Lower leg skin (tissue), 4 donors: ENCODE measurements around the gene WWOX. TPM values are rescaled to one million over a fixed set of nuclear protein-coding genes. Genes with fewer than 3 reads are reported as not detected.
"Not testable (repeated sequence)": the region's sequence is repeated elsewhere in the genome, so short reads cannot be mapped to it uniquely, and the experiment has no call there.

ENCODE experiments used
- DNase-seq, 2 donors: peaks; one replicate each; pipeline ENCODE4 v3.0.0-alpha.2; 2019; ENCODE audit warnings: low spot score in 2 of 2
- H3K4me3 ChIP-seq: fragments of 200-600 bp; sonication (generic); 2 replicates; pipeline ENCODE4 v1.5.1; 2017; ENCODE audit warnings: mild to moderate bottlenecking, low read depth; ENCODE audit not compliant: poor library complexity, severe bottlenecking
- POLR2A ChIP-seq, 2 donors: fragments of 450-650 bp; IDR thresholded peaks; one replicate each; pipeline ENCODE4 v1.6.1; 2016 to 2017; ENCODE audit warnings: antibody characterized with exemption in 2 of 2, mild to moderate bottlenecking in 1 of 2, moderate library complexity in 1 of 2
- WGBS, 2 donors: methylation state at CpG; one replicate each; pipeline ENCODE4 v1.1.5; 2018; 5-methylcytosine and 5-hydroxymethylcytosine counted together
- intact Hi-C: fragments of 100-400 bp; cut with DNase I; formaldehyde crosslinking; loops from one replicate; pipeline ENCODE4 v1.15.0; 2023; ENCODE audit warnings: low total_unique reads
- total RNA-seq, 4 donors: library from RNA; depleted of rRNA; stranded (reverse); fragments of >200 nt; gene quantifications; one replicate each; pipeline ENCODE4 v1.1.0, GENCODE V29; 2016
- TF ChIP-seq, protein P1 (sequence below), 3 donors: fragments of 450-650 bp; IDR thresholded peaks; one replicate each; pipeline ENCODE4 v1.5.1; 2016; ENCODE audit warnings: antibody characterized with exemption in 3 of 3, mild to moderate bottlenecking in 3 of 3, moderate library complexity in 2 of 3

WWOX gene
- total RNA-seq, 4 donors from 2014 or later = 21.0 to 82.7 (median 36.1) TPM

DNA sequence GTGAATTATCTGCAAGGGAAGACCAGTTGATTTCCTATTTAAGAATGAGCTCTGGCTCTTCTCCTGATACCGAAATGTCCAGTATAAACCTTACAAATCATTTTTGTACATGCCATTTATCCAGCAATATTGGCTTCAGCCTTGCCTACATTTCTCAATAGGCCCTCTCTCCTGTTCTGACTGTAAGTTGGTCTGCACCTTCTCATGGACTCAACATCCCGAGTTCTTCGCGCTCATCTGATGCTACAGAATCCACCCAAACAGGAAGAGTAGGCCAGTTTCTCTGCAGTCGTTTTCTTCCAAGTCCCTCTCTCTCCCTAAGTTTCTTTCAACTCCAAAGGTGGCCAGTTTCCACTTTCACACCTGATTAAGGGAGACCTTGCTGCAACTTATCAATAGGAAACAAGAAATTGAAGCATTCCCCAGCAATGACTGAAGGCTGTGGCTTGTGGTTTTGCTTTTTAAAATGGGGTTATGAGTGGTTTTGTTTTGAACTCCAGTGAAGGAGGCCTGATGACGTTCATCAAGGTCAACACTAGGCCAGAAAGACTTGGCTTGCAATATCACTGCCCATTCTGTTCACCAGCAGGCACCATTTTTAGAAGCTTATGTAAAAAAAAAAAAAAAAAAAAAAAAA is 1118.0 kb downstream of the WWOX start:
- intact Hi-C loops = no loop called here
- DNase-seq = peak in 1 of 2 donors; percentile 6
- 86 to 87% methylated on average over 6 of the region's 6 CpGs for WGBS, 2 donors
- TF ChIP-seq, protein P1, sequence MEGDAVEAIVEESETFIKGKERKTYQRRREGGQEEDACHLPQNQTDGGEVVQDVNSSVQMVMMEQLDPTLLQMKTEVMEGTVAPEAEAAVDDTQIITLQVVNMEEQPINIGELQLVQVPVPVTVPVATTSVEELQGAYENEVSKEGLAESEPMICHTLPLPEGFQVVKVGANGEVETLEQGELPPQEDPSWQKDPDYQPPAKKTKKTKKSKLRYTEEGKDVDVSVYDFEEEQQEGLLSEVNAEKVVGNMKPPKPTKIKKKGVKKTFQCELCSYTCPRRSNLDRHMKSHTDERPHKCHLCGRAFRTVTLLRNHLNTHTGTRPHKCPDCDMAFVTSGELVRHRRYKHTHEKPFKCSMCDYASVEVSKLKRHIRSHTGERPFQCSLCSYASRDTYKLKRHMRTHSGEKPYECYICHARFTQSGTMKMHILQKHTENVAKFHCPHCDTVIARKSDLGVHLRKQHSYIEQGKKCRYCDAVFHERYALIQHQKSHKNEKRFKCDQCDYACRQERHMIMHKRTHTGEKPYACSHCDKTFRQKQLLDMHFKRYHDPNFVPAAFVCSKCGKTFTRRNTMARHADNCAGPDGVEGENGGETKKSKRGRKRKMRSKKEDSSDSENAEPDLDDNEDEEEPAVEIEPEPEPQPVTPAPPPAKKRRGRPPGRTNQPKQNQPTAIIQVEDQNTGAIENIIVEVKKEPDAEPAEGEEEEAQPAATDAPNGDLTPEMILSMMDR (IDR thresholded peaks at IDR 0.05) = no peak
- no peak for TF ChIP-seq POLR2A (IDR thresholded peaks at IDR 0.05)
- H3K4me3 ChIP-seq = no peak overlapping the region

DNA sequence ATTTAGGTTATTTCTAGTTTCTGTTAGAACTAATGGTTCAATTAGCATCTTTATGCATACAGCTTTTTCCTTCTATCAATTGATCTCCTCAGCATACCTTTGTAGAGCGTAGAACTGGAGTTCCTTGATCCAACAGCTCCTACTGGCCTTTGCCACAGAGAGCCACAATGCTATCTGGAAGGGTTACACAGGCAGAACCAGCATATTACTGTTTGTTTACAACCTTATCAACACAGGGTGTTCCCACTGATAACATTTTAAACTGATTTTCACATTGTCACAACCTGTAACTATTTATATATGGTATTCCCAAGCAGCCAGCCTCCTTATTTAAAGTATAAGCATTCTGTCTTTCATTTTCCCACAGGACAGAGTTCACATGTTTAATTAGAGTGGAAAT is 1118.9 kb downstream of the WWOX start:
- DNase-seq = peak in 1 of 2 donors; percentile 2
- intact Hi-C loops = no loop called here
- 93 to 97% methylated on average over 1 of the region's 1 CpG for WGBS, 2 donors
- no peak overlapping the region for H3K4me3 ChIP-seq
- no peak for TF ChIP-seq POLR2A (IDR thresholded peaks at IDR 0.05)
- TF ChIP-seq, protein P1 (IDR thresholded peaks at IDR 0.05) = no peak

DNA sequence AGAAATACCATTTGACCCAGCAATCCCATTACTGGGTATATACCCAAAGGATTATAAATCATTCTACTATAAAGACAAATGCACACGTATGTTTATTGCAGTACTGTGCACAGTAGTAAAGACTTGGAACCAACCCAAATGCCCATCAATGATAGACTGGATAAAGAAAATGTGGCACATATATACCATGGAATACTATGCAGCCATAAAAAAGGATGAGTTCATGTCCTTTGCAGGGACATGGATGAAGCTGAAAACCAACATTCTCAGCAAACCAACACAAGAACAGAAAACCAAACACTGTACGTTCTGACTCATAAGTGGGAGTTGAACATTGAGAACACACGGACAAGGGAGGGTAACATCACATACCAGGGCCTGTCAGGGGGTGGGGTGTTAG is 1126.5 kb downstream of the WWOX start:
- 86 to 94% methylated on average over 3 of the region's 3 CpGs for WGBS, 2 donors
- intact Hi-C loops, H3K4me3 ChIP-seq, DNase-seq: not testable (repeated sequence)

DNA sequence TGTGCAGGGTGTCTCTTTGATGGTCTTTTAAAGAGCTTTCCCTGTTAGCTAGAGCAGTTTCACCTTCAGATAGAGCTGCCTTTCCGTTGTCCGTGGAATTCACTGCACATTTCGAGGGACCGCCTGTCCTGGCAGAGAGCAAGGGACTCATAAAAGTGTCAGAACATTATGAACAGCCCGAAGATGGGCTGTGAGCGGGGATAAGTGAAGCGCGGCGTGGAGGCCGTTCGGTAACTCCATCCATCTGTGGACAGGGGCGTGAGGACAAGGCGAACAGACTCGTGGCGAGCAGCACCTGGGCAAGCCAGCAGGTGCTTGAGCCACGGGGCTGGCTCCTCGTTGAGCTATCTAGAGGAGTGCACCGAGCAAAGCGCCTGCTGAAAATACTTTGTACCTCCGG is 1129.9 kb downstream of the WWOX start:
- no peak for TF ChIP-seq POLR2A (IDR thresholded peaks at IDR 0.05)
- TF ChIP-seq, protein P1 (IDR thresholded peaks at IDR 0.05) = no peak
- 72 to 77% methylated on average over 20 of the region's 20 CpGs for WGBS, 2 donors
- intact Hi-C loops = no loop called here
- no peak for DNase-seq
- H3K4me3 ChIP-seq = no peak overlapping the region

DNA sequence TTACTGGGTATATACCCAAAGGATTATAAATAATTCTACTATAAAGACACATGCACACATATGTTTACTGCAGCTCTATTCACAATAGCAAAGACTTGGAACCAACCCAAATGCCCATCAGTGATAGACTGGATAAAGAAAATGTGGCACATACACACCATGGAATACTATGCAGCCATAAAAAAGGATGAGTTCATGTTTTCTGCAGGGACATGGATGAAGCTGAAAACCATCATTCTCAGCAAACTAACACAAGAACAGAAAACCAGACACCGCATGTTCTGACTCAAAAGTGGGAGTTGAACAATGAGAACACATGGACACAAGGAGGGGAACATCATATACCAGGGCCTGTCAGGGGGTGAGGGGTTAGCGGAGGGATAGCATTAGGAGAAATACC is 1146.2 kb downstream of the WWOX start:
- DNase-seq, H3K4me3 ChIP-seq, intact Hi-C loops: not testable (repeated sequence)
- WGBS, 2 donors = 92 to 100% methylated on average over 2 of the region's 2 CpGs

DNA sequence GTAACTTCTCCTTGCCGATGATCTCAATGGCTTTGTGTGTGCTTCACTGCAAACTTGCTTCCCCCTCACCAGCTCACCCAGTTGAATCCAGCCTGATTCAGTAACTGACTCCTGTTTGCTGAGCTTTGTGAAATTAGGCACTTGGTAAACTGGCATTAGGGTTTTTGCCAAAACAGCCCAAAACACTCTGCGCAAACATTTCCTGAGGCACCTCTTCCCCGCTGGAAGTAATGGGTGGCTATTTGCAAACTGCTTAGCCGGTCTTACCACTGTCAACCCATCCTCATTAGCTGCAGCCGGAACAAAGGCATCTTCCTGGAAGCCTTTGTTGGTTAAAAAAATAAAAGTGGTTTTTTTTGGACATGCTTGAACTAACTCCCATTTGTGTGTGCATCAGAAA is 1147.9 kb downstream of the WWOX start:
- H3K4me3 ChIP-seq = no peak overlapping the region
- intact Hi-C loops = no loop called here
- 34 to 44% methylated on average over 5 of the region's 5 CpGs for WGBS, 2 donors
- no peak for TF ChIP-seq POLR2A (IDR thresholded peaks at IDR 0.05)
- TF ChIP-seq, protein P1 (IDR thresholded peaks at IDR 0.05) = no peak
- DNase-seq = no peak

DNA sequence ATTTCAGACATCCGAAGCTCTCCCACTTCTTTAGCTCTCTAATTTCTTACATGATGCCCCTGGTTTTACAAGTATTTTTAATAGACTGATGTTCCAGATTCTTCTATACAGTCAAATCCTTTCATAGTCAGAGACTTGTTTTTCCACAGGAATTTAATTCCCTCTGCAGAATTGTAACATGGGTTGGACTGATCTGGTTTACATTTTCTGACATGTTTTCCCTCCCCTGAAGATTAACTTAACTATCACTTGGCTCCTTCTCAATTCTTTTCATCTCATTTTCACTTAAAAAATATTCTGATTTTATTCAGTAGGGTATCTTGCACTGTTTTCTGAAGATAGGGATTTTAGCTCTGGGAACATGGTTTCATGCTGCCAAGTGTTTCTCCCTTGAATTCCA is 1148.9 kb downstream of the WWOX start:
- DNase-seq = no peak
- H3K4me3 ChIP-seq = no peak overlapping the region
- 60 to 65% methylated on average over 1 of the region's 1 CpG for WGBS, 2 donors
- intact Hi-C loops = no loop called here
- no peak for TF ChIP-seq POLR2A (IDR thresholded peaks at IDR 0.05)
- TF ChIP-seq, protein P1 (IDR thresholded peaks at IDR 0.05) = no peak
